Endothelial cell of umbilical vein (primary cell): ENCODE results near the gene CDH11. TPM values are rescaled to one million over a fixed set of nuclear protein-coding genes. Genes with fewer than 3 reads are reported as not detected.

Experiments used
- BruUV-seq: library from RNA; stranded (reverse); fragments of 400-500 nt; replicated peaks from 2 replicates; lab custom pipeline; 2021; lab: Mats Ljungman, UMichigan
- CTCF ChIA-PET: fragments of 300-600, 350-600 bp; sonication (Branson Sonifier 250); formaldehyde crosslinking; loops from one replicate; lab custom pipeline; 2021; ENCODE audit warnings: antibody characterized with exemption, inconsistent platforms; lab: Charles Lee
- POLR2A ChIA-PET: fragments of 300-600, 350-600 bp; sonication (Branson Sonifier 250); formaldehyde crosslinking; loops from one replicate; lab custom pipeline; 2021; ENCODE audit warnings: antibody characterized with exemption, inconsistent platforms; lab: Charles Lee
- DNase-seq: peaks from one replicate; pipeline ENCODE4 v3.0.0-alpha.2; 2011; ENCODE audit warnings: low read depth, low spot score
- FAIRE-seq: peaks from 2 replicates; lab custom pipeline; 2011; peaks lifted over from hg19 to GRCh38; lab: Jason Lieb, UNC
- H2AFZ ChIP-seq: 2 replicates; pipeline ENCODE4 v1.6.0; 2012; ENCODE audit warnings: low read depth, low read length, control low read depth, inconsistent platforms
- H3K27ac ChIP-seq: 2 replicates; pipeline ENCODE4 v1.5.1; 2011; ENCODE audit warnings: low read depth, mild to moderate bottlenecking, control low read depth, low read length, moderate library complexity; ENCODE audit not compliant: insufficient read depth
- H3K27me3 ChIP-seq, 2 experiments: 2 replicates each; pipeline versions ENCODE4 v1.6.0 to v1.6.1; 2011; ENCODE audit warnings: low read length in 2 of 2, mixed read lengths in 1 of 2; ENCODE audit not compliant: control insufficient read depth in 2 of 2, insufficient read depth in 2 of 2
- H3K36me3 ChIP-seq, 2 experiments: 2 replicates in 1 of 2; 3 replicates in 1 of 2; pipeline ENCODE4 v1.5.1; 2011; ENCODE audit warnings: low read length in 2 of 2, mild to moderate bottlenecking in 1 of 2, moderate library complexity in 1 of 2; ENCODE audit not compliant: control insufficient read depth in 2 of 2, insufficient read depth in 2 of 2; ENCODE audit errors: extremely low read depth in 1 of 2
- H3K4me1 ChIP-seq: 3 replicates; pipeline ENCODE4 v1.5.1; 2011; ENCODE audit warnings: mild to moderate bottlenecking, low read length; ENCODE audit not compliant: control insufficient read depth, insufficient read depth; ENCODE audit errors: extremely low read depth
- H3K4me2 ChIP-seq: 2 replicates; pipeline ENCODE4 v1.6.1; 2011; ENCODE audit warnings: low read length, control low read depth, mixed read lengths; ENCODE audit not compliant: insufficient read depth
- H3K4me3 ChIP-seq, 3 experiments: fragments of 200-600 bp in 1 of 3; sonication (generic), shearing (Covaris generic) in 1 of 3; replicated peaks in 1 of 3; 2 replicates each; pipeline ENCODE4 v1.5.1; 2011 to 2016; ENCODE audit warnings: control low read depth in 3 of 3, low read length in 3 of 3, mild to moderate bottlenecking in 2 of 3, inconsistent platforms in 1 of 3, low read depth in 1 of 3, moderate library complexity in 1 of 3; ENCODE audit not compliant: insufficient read depth in 1 of 3
- H3K79me2 ChIP-seq: 2 replicates; pipeline ENCODE4 v1.6.0; 2012; ENCODE audit warnings: low read length, inconsistent platforms; ENCODE audit not compliant: control insufficient read depth, insufficient read depth
- H3K9ac ChIP-seq: replicated peaks from 2 replicates; pipeline ENCODE3; 2011; ENCODE audit warnings: low read length, control low read depth; ENCODE audit not compliant: insufficient read depth; ENCODE audit errors: extremely low read depth
- H3K9me1 ChIP-seq: replicated peaks from 3 replicates; pipeline ENCODE4 v1.6.0; 2011; ENCODE audit warnings: mild to moderate bottlenecking, low read length; ENCODE audit not compliant: control insufficient read depth, insufficient read depth; ENCODE audit errors: extremely low read depth
- H3K9me3 ChIP-seq: replicated peaks from 2 replicates; pipeline ENCODE4 v1.5.1; 2012; ENCODE audit warnings: low read length, inconsistent platforms; ENCODE audit not compliant: control insufficient read depth, insufficient read depth
- H4K20me1 ChIP-seq: replicated peaks from 2 replicates; pipeline ENCODE3; 2011; ENCODE audit warnings: mild to moderate bottlenecking, low read length; ENCODE audit not compliant: control insufficient read depth, insufficient read depth; ENCODE audit errors: extremely low read depth
- EZH2 ChIP-seq: IDR thresholded peaks from 2 replicates; pipeline ENCODE4 v1.6.1; 2012; ENCODE audit warnings: borderline replicate concordance, low read depth, mild to moderate bottlenecking, moderate library complexity, low read length, inconsistent platforms; ENCODE audit not compliant: severe bottlenecking
- FOS ChIP-seq: IDR thresholded peaks from 2 replicates; pipeline ENCODE4 v1.6.1; 2011; ENCODE audit warnings: mild to moderate bottlenecking, low read length, moderate library complexity, borderline replicate concordance; ENCODE audit not compliant: insufficient read depth
- GATA2 ChIP-seq: IDR thresholded peaks from 2 replicates; pipeline ENCODE4 v1.7.0; 2011; ENCODE audit warnings: low read depth, mild to moderate bottlenecking, moderate library complexity, mixed read lengths, low read length; ENCODE audit not compliant: insufficient read length, insufficient read depth
- JUN ChIP-seq: IDR thresholded peaks from 2 replicates; pipeline ENCODE4 v1.6.1; 2011; ENCODE audit warnings: borderline replicate concordance, low read depth; ENCODE audit not compliant: insufficient read length, insufficient read depth
- MYC ChIP-seq: IDR thresholded peaks from one replicate; pipeline ENCODE4 v1.6.1; 2011; ENCODE audit warnings: mild to moderate bottlenecking, low read depth, low read length
- POLR2A ChIP-seq: IDR thresholded peaks from 2 replicates; pipeline ENCODE4 v1.6.1; 2012; ENCODE audit warnings: low read depth, mild to moderate bottlenecking, control low read depth, low read length
- POLR2AphosphoS5 ChIP-seq: IDR thresholded peaks from 2 replicates; pipeline ENCODE4 v1.6.1; 2012; ENCODE audit warnings: low read depth, mild to moderate bottlenecking, control low read depth, low read length, moderate library complexity; ENCODE audit not compliant: insufficient read depth
- dilution Hi-C: fragments of 300-500 bp; cut with MboI; formaldehyde crosslinking; loops from one replicate; pipeline ENCODE4 v1.15.0; 2019; ENCODE audit warnings: low sequenced_read_pairs; ENCODE audit not compliant: extremely low pct_ligation_motif_present
- intact Hi-C: fragments of 100-400 bp; cut with micrococcal nuclease; formaldehyde crosslinking; loops from one replicate; pipeline ENCODE4 v1.10.0; 2022
- polyA plus RNA-seq, 4 experiments: library from polyadenylated mRNA; depleted of rRNA in 3 of 4; stranded (reverse) in 3 of 4; unstranded in 1 of 4; fragments of >200 nt; gene quantifications; 2 replicates each; pipeline versions ENCODE4 v1.2.1 to v1.2.3, GENCODE V29; 2011 to 2012; ENCODE audit warnings: missing spikeins in 1 of 4
- total RNA-seq: library from RNA; stranded (reverse); gene quantifications from 2 replicates; pipeline ENCODE4 v1.2.3, GENCODE V29; 2021
- TF ChIP-seq, protein P1 (sequence below): IDR thresholded peaks from 2 replicates; pipeline ENCODE4 v1.6.1; 2011; ENCODE audit not compliant: insufficient read depth, insufficient read length
- TF ChIP-seq, protein P2 (sequence below), 2 donors: IDR thresholded peaks; 1 replicate in 1 of 2; 2 replicates in 1 of 2; pipeline ENCODE4 v1.5.1; 2011; ENCODE audit warnings: low read length in 2 of 2, mild to moderate bottlenecking in 2 of 2, moderate library complexity in 2 of 2, control low read depth in 1 of 2, inconsistent platforms in 1 of 2, low read depth in 1 of 2; ENCODE audit not compliant: insufficient read depth in 1 of 2; ENCODE audit errors: extremely low read depth in 1 of 2

Gene CDH11
- total and polyA plus RNA-seq, 2 donors (not counting 3 experiments of a cell fraction or from before 2014, with no cell fraction given) = 30.4 to 32.7 TPM

DNA sequence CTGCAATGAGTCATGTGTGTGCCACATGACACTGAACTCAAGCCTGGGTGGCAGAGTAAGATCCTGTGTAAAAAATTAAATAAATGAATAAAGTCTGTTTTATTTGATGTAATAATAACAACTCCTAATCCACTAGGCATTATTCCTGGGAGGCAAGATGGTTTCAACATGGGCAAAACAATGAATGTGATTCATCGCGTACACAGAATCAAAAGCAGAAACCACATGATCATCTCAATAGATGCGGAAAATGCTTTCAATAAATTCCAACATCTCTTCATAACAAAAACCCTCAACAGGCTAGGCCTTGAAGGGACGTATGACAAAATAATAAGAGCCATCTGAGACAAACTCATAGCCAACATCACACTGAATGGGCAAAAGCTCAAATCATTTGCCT lies 195.4 kb downstream of the CDH11 start:
- ChIA-PET POLR2A (no interaction called here), CTCF (no interaction called here)
- H3K9me1 ChIP-seq = no peaks in the 10 kb centered on the region
- dilution Hi-C loops (no loop called here), intact Hi-C loops (no loop called here)
- DNase-seq (no peak), FAIRE-seq (no peak)
- no peaks in the 10 kb centered on the region for H3K9me3 ChIP-seq
- BruUV-seq = no TSS peak
- no peaks in the 10 kb centered on the region for H3K79me2 ChIP-seq
- H3K9ac ChIP-seq = no peak overlapping the region
- no peak overlapping the region for H3K4me2 ChIP-seq
- no peak overlapping the region for H2AFZ ChIP-seq
- no peaks in the 10 kb centered on the region for H3K27me3 ChIP-seq
- H3K4me3 ChIP-seq = no peak overlapping the region
- no peaks in the 10 kb centered on the region for H3K36me3 ChIP-seq
- no peak overlapping the region for H3K27ac ChIP-seq
- H3K4me1 ChIP-seq = no peaks in the 10 kb centered on the region
- TF ChIP-seq POLR2AphosphoS5 (no peak), POLR2A (no peak), EZH2 (no peak), JUN (no peak), GATA2 (no peak)
- TF ChIP-seq, protein P1, sequence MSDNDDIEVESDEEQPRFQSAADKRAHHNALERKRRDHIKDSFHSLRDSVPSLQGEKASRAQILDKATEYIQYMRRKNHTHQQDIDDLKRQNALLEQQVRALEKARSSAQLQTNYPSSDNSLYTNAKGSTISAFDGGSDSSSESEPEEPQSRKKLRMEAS = no peak
- H4K20me1 ChIP-seq = no peaks in the 10 kb centered on the region

DNA sequence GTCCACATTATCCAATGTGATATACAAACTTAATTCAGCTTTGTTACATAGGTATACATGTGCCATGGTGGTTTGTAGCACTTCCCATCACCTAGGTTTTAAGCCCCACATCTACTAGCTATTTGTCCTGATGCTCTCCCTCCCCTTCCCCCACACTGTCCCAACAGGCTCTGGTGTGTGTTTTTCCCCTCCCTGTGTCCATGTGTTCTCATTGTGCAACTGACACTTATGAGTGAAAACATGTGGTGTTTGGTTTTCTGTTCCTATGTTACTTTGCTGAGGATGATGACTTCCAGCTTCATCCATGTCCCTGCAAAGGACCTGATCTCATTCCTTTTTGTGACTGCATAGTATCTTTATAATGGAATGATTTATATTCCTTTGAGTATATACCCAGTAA lies 196.7 kb downstream of the CDH11 start:
- TF ChIP-seq, protein P2, sequence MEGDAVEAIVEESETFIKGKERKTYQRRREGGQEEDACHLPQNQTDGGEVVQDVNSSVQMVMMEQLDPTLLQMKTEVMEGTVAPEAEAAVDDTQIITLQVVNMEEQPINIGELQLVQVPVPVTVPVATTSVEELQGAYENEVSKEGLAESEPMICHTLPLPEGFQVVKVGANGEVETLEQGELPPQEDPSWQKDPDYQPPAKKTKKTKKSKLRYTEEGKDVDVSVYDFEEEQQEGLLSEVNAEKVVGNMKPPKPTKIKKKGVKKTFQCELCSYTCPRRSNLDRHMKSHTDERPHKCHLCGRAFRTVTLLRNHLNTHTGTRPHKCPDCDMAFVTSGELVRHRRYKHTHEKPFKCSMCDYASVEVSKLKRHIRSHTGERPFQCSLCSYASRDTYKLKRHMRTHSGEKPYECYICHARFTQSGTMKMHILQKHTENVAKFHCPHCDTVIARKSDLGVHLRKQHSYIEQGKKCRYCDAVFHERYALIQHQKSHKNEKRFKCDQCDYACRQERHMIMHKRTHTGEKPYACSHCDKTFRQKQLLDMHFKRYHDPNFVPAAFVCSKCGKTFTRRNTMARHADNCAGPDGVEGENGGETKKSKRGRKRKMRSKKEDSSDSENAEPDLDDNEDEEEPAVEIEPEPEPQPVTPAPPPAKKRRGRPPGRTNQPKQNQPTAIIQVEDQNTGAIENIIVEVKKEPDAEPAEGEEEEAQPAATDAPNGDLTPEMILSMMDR (IDR thresholded peaks at IDR 0.05; ENCODE audit: extremely low read depth in 1 of 2, insufficient read depth in 1 of 2, low read depth in 1 of 2, low read length in 2 of 2) = no peak
- no peak for TF ChIP-seq MYC
- no peak for TF ChIP-seq POLR2AphosphoS5
- no peak for TF ChIP-seq POLR2A
- TF ChIP-seq GATA2 = no peak
- TF ChIP-seq FOS = no peak
- no peak for TF ChIP-seq EZH2
- TF ChIP-seq, protein P1 = no peak
- TF ChIP-seq JUN = no peak
- no peaks in the 10 kb centered on the region for H3K9me1 ChIP-seq
- intact Hi-C loops (no loop called here), dilution Hi-C loops (no loop called here)
- H3K4me2 ChIP-seq = no peak overlapping the region
- DNase-seq (no peak), FAIRE-seq (no peak)
- POLR2A ChIA-PET = no interaction called here
- no TSS peak for BruUV-seq
- H4K20me1 ChIP-seq = no peaks in the 10 kb centered on the region
- no peaks in the 10 kb centered on the region for H3K4me1 ChIP-seq
- CTCF ChIA-PET = no interaction called here
- H2AFZ ChIP-seq = no peak overlapping the region
- H3K9me3 ChIP-seq = no peaks in the 10 kb centered on the region
- H3K27me3 ChIP-seq = no peaks in the 10 kb centered on the region
- no peak overlapping the region for H3K27ac ChIP-seq
- H3K79me2 ChIP-seq = no peaks in the 10 kb centered on the region
- H3K9ac ChIP-seq = no peak overlapping the region
- H3K4me3 ChIP-seq = no peak overlapping the region
- H3K36me3 ChIP-seq = no peaks in the 10 kb centered on the region
